Activated CD4-positive, alpha-beta T cell treated with anti-CD3 and anti-CD28 coated beads, Interleukin-2, amount 10 ng/mL, durations not matched to agents 24 days and 14 days (primary cell): ENCODE data around the gene ESPN. TPM values are rescaled to one million over a fixed set of nuclear protein-coding genes. Genes with fewer than 3 reads are reported as not detected.
"Not testable (repeated sequence)": the region's sequence is repeated elsewhere in the genome, so short reads cannot be mapped to it uniquely, and the experiment has no call there.

Source experiments
- DNase-seq: peaks from one replicate; pipeline ENCODE4 v3.0.0; 2022
- H3K27ac Mint-ChIP-seq: one replicate; pipeline ENCODE4 v1.8.0; 2022; ENCODE audit warnings: mild to moderate bottlenecking, mixed read lengths
- H3K27me3 Mint-ChIP-seq: one replicate; pipeline ENCODE4 v1.8.0; 2022; ENCODE audit warnings: mixed read lengths
- H3K36me3 Mint-ChIP-seq: one replicate; pipeline ENCODE4 v1.8.0; 2022; ENCODE audit warnings: low read depth, mild to moderate bottlenecking, mixed read lengths
- H3K4me1 Mint-ChIP-seq: one replicate; pipeline ENCODE4 v1.8.0; 2021; ENCODE audit warnings: mixed read lengths
- H3K4me3 Mint-ChIP-seq: one replicate; pipeline ENCODE4 v1.8.0; 2022; ENCODE audit warnings: mild to moderate bottlenecking, moderate library complexity, mixed read lengths
- H3K9me3 Mint-ChIP-seq: one replicate; pipeline ENCODE4 v1.8.0; 2021; ENCODE audit warnings: mixed read lengths
- intact Hi-C: fragments of 100-400 bp; cut with micrococcal nuclease; formaldehyde crosslinking; loops from one replicate; pipeline ENCODE4 v1.15.1; 2023
- total RNA-seq: library from RNA; stranded (reverse); gene quantifications from 2 replicates; pipeline ENCODE4 v1.2.3, GENCODE V29; 2022

Gene ESPN
- total RNA-seq, 1 donor from 2014 or later, result 0.49 TPM

DNA sequence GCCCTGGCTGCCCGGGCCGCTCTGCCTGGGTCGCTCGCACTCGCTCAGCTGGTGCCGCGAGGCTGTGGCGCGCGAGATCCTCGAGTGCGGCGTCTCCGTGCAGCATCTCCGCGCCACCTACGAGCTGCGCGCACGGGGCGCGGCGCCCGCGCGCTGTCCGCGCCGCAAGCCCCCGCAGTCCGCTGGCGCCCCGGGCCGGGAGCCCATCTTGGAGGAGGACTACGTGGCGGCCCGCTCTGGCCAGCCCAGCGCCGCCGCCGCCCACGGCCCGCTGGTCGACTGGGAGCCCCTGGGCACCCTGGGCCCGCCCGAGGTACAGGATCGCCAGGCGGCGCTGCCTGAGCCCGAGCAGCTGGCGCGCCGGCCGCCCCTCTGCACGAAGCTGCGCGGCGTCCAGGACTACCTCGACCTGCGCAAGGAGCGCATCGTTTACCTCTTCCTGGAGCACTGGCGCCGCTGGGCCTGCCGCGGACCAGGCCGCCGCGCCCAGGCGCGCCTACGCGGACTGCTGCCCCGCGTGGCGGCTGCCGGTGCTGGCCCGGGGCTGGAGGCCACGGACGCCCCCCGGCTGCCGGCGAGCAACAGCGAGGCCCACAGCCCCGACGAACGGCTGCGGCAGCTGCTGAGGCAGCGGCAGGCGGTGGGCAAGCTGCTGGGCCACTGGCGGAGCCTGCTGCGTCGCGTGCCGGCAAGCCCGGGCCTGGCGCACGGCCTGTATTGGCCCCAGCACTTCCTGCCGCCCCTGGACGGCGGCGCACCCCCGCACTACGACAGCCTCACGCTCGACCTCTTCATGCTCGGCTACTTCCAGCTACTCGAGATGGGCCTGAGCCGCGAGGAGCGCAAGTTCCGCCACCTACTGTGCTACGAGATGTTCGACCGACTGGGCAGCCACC, 30.5 kb downstream of the ESPN start:
- Mint-ChIP-seq H3K27me3 (peaks cover 40% of the 10 kb centered on the region), H3K4me3 (peak overlapping the region; percentile 43), H3K9me3 (no peaks in the 10 kb centered on the region), H3K36me3 (peaks cover 2% of the 10 kb centered on the region), H3K4me1 (peaks cover 20% of the 10 kb centered on the region), H3K27ac (no peak overlapping the region)
- peak; percentile 81 for DNase-seq
- intact Hi-C loops, result no loop called here

DNA sequence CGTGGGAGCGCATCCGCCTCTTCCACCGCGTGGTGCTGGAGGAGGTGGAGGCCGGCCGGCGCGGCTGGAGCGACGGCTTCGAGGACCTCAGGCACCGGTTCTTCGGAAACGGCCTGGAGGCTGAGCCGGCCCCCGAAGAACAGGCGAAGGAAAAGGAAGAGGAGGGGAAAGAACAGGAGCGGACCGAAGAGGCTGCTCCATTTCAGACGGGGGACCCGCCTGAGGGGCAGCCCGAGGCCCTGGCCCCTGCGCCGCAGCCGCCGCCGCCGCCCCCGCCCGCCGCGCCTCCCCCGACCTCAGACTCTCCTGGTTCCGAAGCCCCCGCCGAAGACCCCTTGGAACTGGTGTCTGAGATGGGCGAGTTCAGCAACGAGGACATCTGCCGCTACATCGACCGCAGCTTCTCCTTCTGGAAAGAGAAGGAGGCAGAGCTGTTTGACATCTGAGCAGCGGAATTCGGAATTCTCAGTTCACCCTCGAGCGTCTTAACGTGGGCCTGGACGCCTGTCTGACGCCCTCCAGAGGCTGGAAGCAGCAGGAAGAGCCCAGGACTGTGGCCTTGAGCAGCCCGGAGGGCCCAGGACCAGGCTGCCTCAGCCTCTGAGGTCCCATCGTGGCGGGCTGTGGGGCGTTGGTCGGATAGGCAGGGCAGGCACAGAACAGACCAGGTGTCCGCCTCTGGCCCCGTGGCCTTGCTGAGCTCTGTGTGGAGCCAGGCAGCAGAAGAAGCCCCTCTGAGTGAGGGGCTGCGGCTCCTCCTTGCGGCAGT, 31.4 kb downstream of the ESPN start:
- H3K27ac Mint-ChIP-seq, H3K36me3 Mint-ChIP-seq, intact Hi-C loops, H3K9me3 Mint-ChIP-seq, DNase-seq: not testable (repeated sequence)
- Mint-ChIP-seq H3K4me3 (peak overlapping the region; percentile 43), H3K4me1 (peaks cover 27% of the 10 kb centered on the region), H3K27me3 (peaks cover 32% of the 10 kb centered on the region)

DNA sequence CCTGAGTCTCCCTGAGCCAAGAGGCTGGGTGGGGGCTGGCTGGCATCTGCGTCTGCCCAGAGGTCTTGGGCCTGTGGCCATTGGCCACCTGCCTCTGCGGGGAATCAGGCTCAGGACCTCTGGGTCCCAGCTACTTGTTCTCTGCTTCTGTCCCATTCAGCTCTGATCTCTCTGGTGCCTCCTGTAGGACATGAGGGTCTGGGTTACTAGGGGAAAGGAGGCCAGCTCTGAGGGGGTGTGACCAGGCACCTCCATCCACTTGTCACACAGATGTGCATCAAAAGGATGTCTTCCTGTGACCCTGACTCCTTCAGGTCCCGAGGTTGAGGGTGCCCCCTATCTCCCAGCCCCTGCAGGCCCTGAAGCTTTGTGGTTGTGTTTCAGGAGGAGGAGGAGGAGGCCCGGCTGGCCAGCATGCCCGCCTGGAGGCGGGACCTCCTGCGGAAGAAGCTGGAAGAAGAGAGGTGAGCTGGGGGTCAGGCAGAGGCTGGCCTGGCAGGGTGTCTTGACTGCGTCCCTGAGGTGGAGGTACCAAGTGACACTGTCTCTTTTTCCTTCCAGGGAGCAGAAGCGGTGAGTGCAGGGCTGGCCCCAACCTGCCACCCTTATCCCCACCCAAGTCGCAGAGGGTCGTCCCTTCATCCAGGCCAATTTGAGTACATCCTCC, 32.4 kb downstream of the ESPN start:
- DNase-seq, result no peak
- Mint-ChIP-seq H3K27me3 (peaks cover 29% of the 10 kb centered on the region), H3K4me1 (peaks cover 34% of the 10 kb centered on the region), H3K9me3 (no peaks in the 10 kb centered on the region), H3K4me3 (no peak overlapping the region), H3K27ac (no peak overlapping the region), H3K36me3 (peaks cover 18% of the 10 kb centered on the region)
- intact Hi-C loops, result no loop called here

DNA sequence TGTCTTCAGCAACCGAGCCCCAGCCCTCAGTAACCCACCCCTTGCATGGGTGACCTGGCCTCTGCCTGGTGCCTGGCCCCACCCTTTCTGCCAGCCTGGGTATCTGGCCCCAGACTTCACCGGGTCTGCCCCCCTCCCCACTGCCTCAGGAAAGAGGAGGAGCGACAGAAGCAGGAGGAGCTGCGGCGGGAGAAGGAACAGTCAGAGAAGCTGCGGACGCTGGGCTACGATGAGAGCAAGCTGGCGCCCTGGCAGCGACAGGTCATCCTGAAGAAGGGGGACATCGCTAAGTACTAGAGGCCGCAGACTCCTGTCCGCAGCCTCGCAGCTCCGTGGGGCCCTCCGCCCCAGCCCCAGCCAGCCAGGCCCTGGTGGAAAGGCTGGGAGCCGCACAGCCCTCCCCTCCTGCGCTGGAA, 35.3 kb downstream of the ESPN start:
- H3K27me3 Mint-ChIP-seq, result peaks cover 16% of the 10 kb centered on the region
- peak; percentile 86 for DNase-seq
- no peaks in the 10 kb centered on the region for H3K9me3 Mint-ChIP-seq
- H3K4me3 Mint-ChIP-seq, result peak overlapping the region; percentile 80
- intact Hi-C loops, result loop anchor here (2.0 to 5.0 kb wide), 2 partner anchors 38 to 143 kb away; partner anchors contain the start of genes ESPN and KLHL21
- peak overlapping the region; percentile 95 for H3K27ac Mint-ChIP-seq
- H3K36me3 Mint-ChIP-seq, result peaks cover 38% of the 10 kb centered on the region
- peaks cover 51% of the 10 kb centered on the region for H3K4me1 Mint-ChIP-seq

DNA sequence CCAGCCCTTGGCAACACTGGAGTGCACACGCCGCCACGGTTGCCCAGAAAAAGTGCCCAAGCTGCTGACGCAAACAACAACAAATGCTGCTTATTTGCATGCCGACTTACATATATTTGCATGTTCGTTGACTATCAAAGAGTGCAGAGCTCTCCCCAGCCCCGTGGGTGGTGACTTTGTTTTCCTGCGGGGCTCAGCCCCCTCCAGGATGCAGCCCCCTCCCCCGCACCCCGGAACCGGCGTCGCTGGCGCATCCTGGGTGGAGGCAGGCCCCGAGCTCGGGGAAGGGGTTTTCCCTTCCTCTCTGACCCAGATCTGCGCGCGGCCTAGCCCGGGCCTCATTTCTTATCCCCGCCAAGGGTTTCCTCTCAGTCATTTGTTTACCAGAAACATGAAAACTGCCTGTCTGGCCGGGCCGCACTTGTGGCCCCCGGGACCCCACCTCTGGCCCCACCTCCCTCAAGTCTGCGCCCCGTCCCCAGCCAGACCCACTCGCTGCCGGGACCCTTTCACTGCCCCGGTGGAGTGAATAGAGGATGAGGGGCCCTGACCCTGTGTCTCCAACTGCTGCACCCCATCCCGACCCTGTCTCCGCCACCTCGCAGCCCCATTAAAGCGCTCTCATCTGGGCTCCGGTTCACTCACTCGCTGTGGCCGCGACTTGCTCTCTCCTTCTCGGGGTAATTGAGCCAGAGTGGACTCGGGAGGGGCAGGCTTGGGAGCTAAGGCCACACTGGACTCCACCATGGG, 35.9 kb downstream of the ESPN start:
- DNase-seq, result peak; percentile 97
- intact Hi-C loops, result loop anchor here (2.0 to 5.0 kb wide), 2 partner anchors 38 to 142 kb away; partner anchors contain the start of genes ESPN and KLHL21
- peak overlapping the region; percentile 95 for H3K27ac Mint-ChIP-seq
- peaks cover 51% of the 10 kb centered on the region for H3K4me1 Mint-ChIP-seq
- peaks cover 16% of the 10 kb centered on the region for H3K27me3 Mint-ChIP-seq
- H3K9me3 Mint-ChIP-seq, result no peaks in the 10 kb centered on the region
- H3K4me3 Mint-ChIP-seq, result peak overlapping the region; percentile 80
- peaks cover 40% of the 10 kb centered on the region for H3K36me3 Mint-ChIP-seq

DNA sequence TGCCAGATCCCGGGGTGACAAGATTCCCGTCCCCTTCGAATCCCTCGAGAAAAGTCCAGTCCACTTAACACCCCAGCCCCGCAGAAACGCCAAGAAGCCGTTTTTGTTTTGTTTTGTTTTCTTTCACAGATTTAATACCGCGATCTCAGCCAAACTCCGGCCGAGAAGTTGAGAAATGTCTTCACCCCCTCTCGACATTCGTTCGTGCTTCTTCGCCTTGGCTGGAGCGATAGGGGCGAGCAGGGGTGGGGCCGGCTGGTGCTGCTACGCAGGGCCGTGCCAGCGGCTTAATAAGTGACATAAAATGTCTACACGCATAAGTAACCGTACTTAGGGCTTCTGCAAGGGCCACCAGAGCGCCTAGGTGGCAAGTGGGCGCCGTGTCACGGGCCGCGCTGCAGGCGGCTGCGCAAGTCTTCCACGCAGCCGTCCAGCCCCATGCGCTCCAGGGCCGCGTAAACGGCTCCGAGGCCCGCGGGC, 36.5 kb downstream of the ESPN start:
- peaks cover 51% of the 10 kb centered on the region for H3K4me1 Mint-ChIP-seq
- H3K36me3 Mint-ChIP-seq, result peaks cover 40% of the 10 kb centered on the region
- H3K4me3 Mint-ChIP-seq, result peak overlapping the region; percentile 80
- intact Hi-C loops, result loop anchor here (2.0 to 5.0 kb wide), 2 partner anchors 39 to 142 kb away; partner anchors contain the start of genes ESPN and KLHL21
- no peaks in the 10 kb centered on the region for H3K9me3 Mint-ChIP-seq
- DNase-seq, result no peak
- H3K27ac Mint-ChIP-seq, result peak overlapping the region; percentile 95
- H3K27me3 Mint-ChIP-seq, result peaks cover 13% of the 10 kb centered on the region

DNA sequence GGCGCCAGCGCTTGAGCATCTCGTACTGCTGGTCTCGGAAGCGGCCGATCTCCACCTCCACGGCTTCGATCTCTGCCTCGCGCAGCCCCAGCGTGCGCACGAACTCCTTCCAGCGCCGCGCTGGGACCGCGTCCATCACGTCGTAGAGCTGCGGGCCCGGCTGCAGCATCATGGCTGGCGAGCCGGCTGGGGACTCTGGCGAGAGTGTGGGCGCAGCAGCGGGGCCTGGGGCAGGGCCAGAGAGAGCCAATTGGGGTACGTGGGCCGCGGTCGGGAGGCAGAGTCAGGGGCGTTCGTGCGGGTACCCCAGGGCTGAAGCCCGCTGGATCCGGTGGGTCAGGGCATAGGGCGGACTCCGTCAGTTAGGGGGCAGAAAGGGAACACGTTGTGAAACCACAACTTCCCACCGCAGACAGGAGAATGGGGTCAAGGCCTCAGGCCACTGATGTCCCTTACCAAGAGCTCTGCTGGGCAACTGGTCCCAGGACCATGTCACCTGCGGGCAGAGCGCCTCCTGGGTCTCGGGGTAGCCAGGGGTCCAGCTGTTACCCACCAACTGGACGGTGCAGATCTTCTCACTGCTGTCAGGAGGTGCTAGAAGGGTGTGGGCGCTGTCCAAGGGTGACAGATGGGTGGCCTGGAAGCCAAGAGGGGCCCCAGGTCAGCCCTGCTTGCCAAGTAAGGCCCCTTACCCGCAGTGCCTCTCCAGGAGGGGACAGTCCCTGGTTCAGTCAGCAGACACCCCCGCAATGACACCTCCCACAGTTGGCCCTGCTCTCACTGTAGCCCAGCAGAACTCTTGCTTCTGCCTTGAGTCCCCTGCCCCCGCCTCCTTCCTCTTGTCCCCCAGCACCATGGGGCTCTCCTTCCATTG, 37.2 kb downstream of the ESPN start:
- H3K27me3 Mint-ChIP-seq, result peaks cover 7% of the 10 kb centered on the region
- H3K9me3 Mint-ChIP-seq, result no peaks in the 10 kb centered on the region
- intact Hi-C loops, result loop anchor here (2.0 to 5.0 kb wide), 2 partner anchors 39 to 141 kb away; partner anchors contain the start of genes ESPN and KLHL21
- peaks cover 51% of the 10 kb centered on the region for H3K4me1 Mint-ChIP-seq
- peak overlapping the region; percentile 89 for H3K27ac Mint-ChIP-seq
- H3K36me3 Mint-ChIP-seq, result peaks cover 40% of the 10 kb centered on the region
- peak overlapping the region; percentile 80 for H3K4me3 Mint-ChIP-seq
- DNase-seq, result no peak

DNA sequence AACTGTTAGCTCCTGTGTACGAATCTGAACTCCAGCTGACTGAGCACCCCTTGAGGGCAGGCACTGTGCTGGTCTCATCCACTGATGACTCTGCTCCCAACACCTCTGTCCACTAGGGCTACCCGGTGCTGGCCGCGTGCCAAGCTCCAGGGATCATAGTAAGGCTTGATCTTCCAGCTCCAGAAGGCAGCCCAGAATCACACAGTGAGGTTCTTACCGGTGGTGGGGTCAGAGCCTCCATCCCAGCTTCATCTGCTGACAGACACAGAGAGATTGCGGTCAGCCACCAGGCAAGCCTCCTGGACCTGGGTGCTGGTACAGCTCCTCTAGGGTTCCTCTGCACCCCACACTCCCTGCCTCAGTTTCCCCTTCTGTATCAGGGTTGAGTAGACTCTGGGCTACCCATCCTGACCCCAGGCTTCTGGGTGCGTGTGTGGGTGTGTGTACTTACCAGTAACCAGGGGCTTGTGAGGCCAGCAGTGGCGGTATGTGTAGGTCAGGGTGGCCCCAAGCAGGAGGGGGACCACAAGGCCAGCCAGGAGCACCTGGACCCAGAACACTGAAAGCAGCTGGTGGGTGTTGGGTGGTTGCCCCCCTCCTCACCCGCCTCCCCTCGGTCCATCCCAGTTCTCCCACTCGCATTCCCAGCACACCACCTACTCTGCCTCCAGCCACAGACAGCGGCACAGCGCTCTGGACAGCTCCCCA, 38.0 kb downstream of the ESPN start:
- Mint-ChIP-seq H3K9me3 (no peaks in the 10 kb centered on the region), H3K27me3 (peaks cover under 1% of the 10 kb centered on the region), H3K36me3 (peaks cover 40% of the 10 kb centered on the region), H3K27ac (peak overlapping the region; percentile 89), H3K4me1 (peaks cover 45% of the 10 kb centered on the region), H3K4me3 (peak overlapping the region; percentile 52)
- intact Hi-C loops, result loop anchor here (5.0 kb wide), 1 partner anchor 40 kb away; the partner anchor contains the start of gene ESPN
- DNase-seq, result no peak

DNA sequence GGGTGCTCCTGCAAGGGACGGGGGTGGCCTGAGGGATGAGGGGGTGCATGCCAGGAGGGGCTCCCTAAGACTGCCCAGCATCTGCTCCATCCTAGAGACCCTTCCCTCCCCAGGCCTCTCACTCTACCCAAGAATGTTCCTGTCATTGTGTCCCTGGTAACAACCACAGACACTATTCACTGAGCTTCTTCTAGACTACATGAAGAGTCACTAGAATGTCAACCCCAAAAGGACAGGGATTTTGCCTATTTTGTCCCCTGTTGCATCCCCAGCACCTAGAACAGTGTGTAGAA, 38.5 kb downstream of the ESPN start:
- DNase-seq, result no peak
- intact Hi-C loops, result loop anchor here (5.0 kb wide), 1 partner anchor 41 kb away; the partner anchor contains the start of gene ESPN
- Mint-ChIP-seq H3K4me3 (peak overlapping the region; percentile 36), H3K36me3 (peaks cover 40% of the 10 kb centered on the region), H3K27me3 (no peaks in the 10 kb centered on the region), H3K9me3 (no peaks in the 10 kb centered on the region), H3K4me1 (peaks cover 45% of the 10 kb centered on the region), H3K27ac (peak overlapping the region; percentile 77)

DNA sequence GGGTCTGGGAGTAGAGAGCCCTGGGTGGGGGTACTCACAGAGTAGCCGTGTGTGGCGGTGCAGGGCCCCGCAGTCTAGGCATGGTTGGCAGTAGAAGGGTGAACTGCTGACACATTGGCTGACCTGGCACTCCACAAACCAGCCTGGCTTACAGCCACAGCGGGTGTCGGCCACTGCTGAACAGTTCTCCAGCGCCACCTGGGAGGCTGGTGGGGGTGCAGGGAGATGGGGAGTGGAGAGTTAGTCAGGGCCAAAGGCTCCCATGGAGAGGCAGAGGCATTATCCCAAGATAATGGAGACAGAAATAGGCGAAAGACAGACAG, 39.9 kb downstream of the ESPN start:
- H3K4me3 Mint-ChIP-seq, result peak overlapping the region; percentile 98
- H3K36me3 Mint-ChIP-seq, result peaks cover 40% of the 10 kb centered on the region
- peak; percentile 79 for DNase-seq
- H3K4me1 Mint-ChIP-seq, result peaks cover 41% of the 10 kb centered on the region
- peak overlapping the region; percentile 85 for H3K27ac Mint-ChIP-seq
- no peaks in the 10 kb centered on the region for H3K9me3 Mint-ChIP-seq
- intact Hi-C loops, result loop anchor here (5.0 kb wide), 1 partner anchor 42 kb away; the partner anchor contains the start of gene ESPN
- no peaks in the 10 kb centered on the region for H3K27me3 Mint-ChIP-seq

DNA sequence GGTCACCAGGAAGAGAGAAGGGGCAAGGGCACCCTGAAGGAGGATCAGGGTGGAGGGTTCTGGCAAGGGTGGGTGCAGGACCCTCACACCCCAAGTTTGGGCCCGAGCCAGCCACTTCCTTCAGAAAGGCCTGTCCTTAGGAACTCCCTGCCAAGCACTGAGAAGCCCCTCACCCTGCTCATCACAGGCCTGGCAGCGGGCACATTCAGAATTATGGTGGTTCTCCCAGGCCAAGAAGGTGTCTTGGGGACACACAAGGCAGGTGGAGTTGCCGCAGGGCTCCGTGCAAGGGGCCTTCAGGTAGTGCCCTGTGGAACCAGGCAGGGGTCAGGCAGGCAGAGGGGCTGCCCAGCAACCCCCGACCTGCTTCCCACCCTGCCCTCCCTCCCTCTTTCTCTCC, 40.3 kb downstream of the ESPN start:
- no peaks in the 10 kb centered on the region for H3K27me3 Mint-ChIP-seq
- intact Hi-C loops, result loop anchor here (5.0 kb wide), 1 partner anchor 43 kb away; the partner anchor contains the start of gene ESPN
- H3K4me3 Mint-ChIP-seq, result peak overlapping the region; percentile 98
- H3K9me3 Mint-ChIP-seq, result no peaks in the 10 kb centered on the region
- H3K4me1 Mint-ChIP-seq, result peaks cover 37% of the 10 kb centered on the region
- peak overlapping the region; percentile 85 for H3K27ac Mint-ChIP-seq
- H3K36me3 Mint-ChIP-seq, result peaks cover 40% of the 10 kb centered on the region
- DNase-seq, result no peak
